ENCODE results near the gene PLCG1. TPM values are rescaled to one million over a fixed set of nuclear protein-coding genes. Genes with fewer than 3 reads are reported as not detected.

Gene PLCG1
- total and polyA plus RNA-seq, 2 donors from 2014 or later = 12.5 to 117 TPM

- no peaks in the 10 kb centered on the region for H3K9me3 ChIP-seq (ENCODE audit: control insufficient read depth in 2 of 3, insufficient read depth in 1 of 3, low read length in 3 of 3)
- H3K4me1 ChIP-seq (ENCODE audit: control insufficient read depth in 2 of 3, insufficient read depth in 2 of 3, low read depth in 1 of 3, low read length in 3 of 3) = peaks cover 0 to 52% (median 42%) of the 10 kb centered on the region in 3 donors
- no peak overlapping the region for H3K9ac ChIP-seq (ENCODE audit: low read length in 3 of 3)
- H3K36me3 ChIP-seq (ENCODE audit: control insufficient read depth in 2 of 3, insufficient read depth in 3 of 3, low read length in 3 of 3) = no peaks in the 10 kb centered on the region
- DNase-seq (peak in 1 of 5 donors; percentile 43), FAIRE-seq (no peak)
- peak overlapping the region in 1 of 2 donors; percentile 2 for H3K27ac ChIP-seq (ENCODE audit: low read depth in 2 of 2, low read length in 2 of 2)
- intact Hi-C loops (cut with DNase I) = no loop called here
- H3K4me3 ChIP-seq (ENCODE audit: low read length in 3 of 3) = no peak overlapping the region
- H3K27me3 ChIP-seq (ENCODE audit: control insufficient read depth, insufficient read depth, low read length) = no peaks in the 10 kb centered on the region
- TF ChIP-seq CTCF (IDR thresholded peaks at IDR 0.05; ENCODE audit: borderline replicate concordance, extremely low read depth, insufficient read depth) = no peak
These were observed 13.3 kb downstream of the PLCG1 start for GRCh38 chr20:41150664-41151063.

- FAIRE-seq = no peak
- H3K27me3 ChIP-seq (ENCODE audit: control insufficient read depth, insufficient read depth, low read length) = no peaks in the 10 kb centered on the region
- H3K9me3 ChIP-seq (ENCODE audit: control insufficient read depth in 2 of 3, insufficient read depth in 1 of 3, low read length in 3 of 3) = no peaks in the 10 kb centered on the region
- DNase-seq = peak in 1 of 5 donors; percentile 20
- intact Hi-C loops (cut with DNase I) = no loop called here
- H3K9ac ChIP-seq (ENCODE audit: low read length in 3 of 3) = no peak overlapping the region
- no peak for TF ChIP-seq CTCF (IDR thresholded peaks at IDR 0.05; ENCODE audit: borderline replicate concordance, extremely low read depth, insufficient read depth)
- peak overlapping the region in 1 of 2 donors; percentile 2 for H3K27ac ChIP-seq (ENCODE audit: low read depth in 2 of 2, low read length in 2 of 2)
- peaks cover 0 to 46% (median 42%) of the 10 kb centered on the region in 3 donors for H3K4me1 ChIP-seq (ENCODE audit: control insufficient read depth in 2 of 3, insufficient read depth in 2 of 3, low read depth in 1 of 3, low read length in 3 of 3)
- no peaks in the 10 kb centered on the region for H3K36me3 ChIP-seq (ENCODE audit: control insufficient read depth in 2 of 3, insufficient read depth in 3 of 3, low read length in 3 of 3)
- no peak overlapping the region for H3K4me3 ChIP-seq (ENCODE audit: low read length in 3 of 3)
These were observed 14.0 kb downstream of the PLCG1 start for GRCh38 chr20:41151134-41151869.

DNA sequence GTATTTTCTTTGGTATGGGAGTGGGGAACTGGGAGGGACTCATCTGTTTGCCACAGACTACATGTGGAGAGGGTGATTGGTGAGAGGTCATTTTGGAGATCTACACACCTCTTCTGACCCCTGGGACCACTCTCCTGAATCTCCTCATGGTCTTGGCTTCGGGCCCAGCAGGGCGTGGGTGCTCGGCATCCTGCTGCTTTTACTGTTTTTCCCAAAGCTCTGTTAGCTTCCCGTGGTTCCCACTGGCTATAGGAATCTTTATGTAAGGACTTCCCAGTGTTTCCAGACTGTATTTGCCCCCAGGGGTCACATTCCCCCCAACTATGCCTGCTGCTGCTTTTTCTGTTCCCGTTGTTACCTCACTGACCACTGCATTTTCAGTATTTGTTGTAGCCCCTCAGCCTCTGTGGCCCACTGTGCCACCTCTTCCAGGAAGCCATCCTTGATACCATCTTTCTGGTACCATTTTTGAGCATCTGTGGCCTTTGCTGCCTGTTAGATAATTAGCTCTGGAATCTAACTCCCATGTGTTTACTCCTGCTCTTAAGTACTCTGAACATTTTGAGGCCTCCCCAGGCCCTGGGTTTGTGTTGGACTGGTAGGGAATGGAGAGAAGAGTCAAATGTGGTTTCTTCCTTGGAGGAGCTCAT lies 14.9 kb downstream of the PLCG1 start:
- no peak overlapping the region for H3K4me3 ChIP-seq (ENCODE audit: low read length in 3 of 3)
- intact Hi-C loops (cut with DNase I) = no loop called here
- H3K27ac ChIP-seq (ENCODE audit: low read depth in 2 of 2, low read length in 2 of 2) = no peak overlapping the region
- no peaks in the 10 kb centered on the region for H3K36me3 ChIP-seq (ENCODE audit: control insufficient read depth in 2 of 3, insufficient read depth in 3 of 3, low read length in 3 of 3)
- H3K9me3 ChIP-seq (ENCODE audit: control insufficient read depth in 2 of 3, insufficient read depth in 1 of 3, low read length in 3 of 3) = no peaks in the 10 kb centered on the region
- FAIRE-seq (no peak), DNase-seq (peak in 1 of 5 donors; percentile 26)
- H3K9ac ChIP-seq (ENCODE audit: low read length in 3 of 3) = no peak overlapping the region
- no peaks in the 10 kb centered on the region for H3K27me3 ChIP-seq (ENCODE audit: control insufficient read depth, insufficient read depth, low read length)
- TF ChIP-seq CTCF (IDR thresholded peaks at IDR 0.05; ENCODE audit: borderline replicate concordance, extremely low read depth, insufficient read depth) = no peak
- peaks cover 0 to 45% (median 36%) of the 10 kb centered on the region in 3 donors for H3K4me1 ChIP-seq (ENCODE audit: control insufficient read depth in 2 of 3, insufficient read depth in 2 of 3, low read depth in 1 of 3, low read length in 3 of 3)
